Glutamatergic neuron (in vitro differentiated cells): Measurements from ENCODE around the gene PLXDC2. TPM values are rescaled to one million over a fixed set of nuclear protein-coding genes. Genes with fewer than 3 reads are reported as not detected.

ENCODE experiments used
- DNase-seq: peaks from one replicate; pipeline ENCODE4 v3.0.0; 2022
- H3K27ac Mint-ChIP-seq: one replicate; pipeline ENCODE4 v1.8.0; 2020; ENCODE audit warnings: mild to moderate bottlenecking, mixed read lengths, inconsistent platforms; ENCODE audit not compliant: unreplicated experiment
- H3K27me3 Mint-ChIP-seq: one replicate; pipeline ENCODE4 v1.8.0; 2020; ENCODE audit warnings: mild to moderate bottlenecking, moderate library complexity, mixed read lengths, inconsistent platforms; ENCODE audit not compliant: unreplicated experiment
- H3K36me3 Mint-ChIP-seq: one replicate; pipeline ENCODE4 v1.8.0; 2020; ENCODE audit warnings: mild to moderate bottlenecking, mixed read lengths, inconsistent platforms; ENCODE audit not compliant: unreplicated experiment
- H3K4me1 Mint-ChIP-seq: one replicate; pipeline ENCODE4 v1.8.0; 2020; ENCODE audit warnings: mild to moderate bottlenecking, low read depth, mixed read lengths, inconsistent platforms; ENCODE audit not compliant: unreplicated experiment
- H3K4me3 Mint-ChIP-seq: one replicate; pipeline ENCODE4 v1.8.0; 2020; ENCODE audit warnings: mild to moderate bottlenecking, mixed read lengths, inconsistent platforms; ENCODE audit not compliant: unreplicated experiment
- H3K9me3 Mint-ChIP-seq: one replicate; pipeline ENCODE4 v1.8.0; 2020; ENCODE audit warnings: mild to moderate bottlenecking, moderate library complexity, mixed read lengths, inconsistent platforms; ENCODE audit not compliant: unreplicated experiment
- total RNA-seq: library from RNA; stranded (reverse); fragmentation: NEBNext Ultra II Directional; extraction: Animal tissue kit (Norgen Biotek cat#: 25700); gene quantifications from one replicate; pipeline ENCODE4 v1.2.1, GENCODE V29; 2021; ENCODE audit not compliant: unreplicated experiment
- TF ChIP-seq, protein P1 (sequence below): fragments of 200-600 bp; sonication (generic); IDR thresholded peaks from one replicate; pipeline ENCODE4 v1.5.0; 2021; ENCODE audit not compliant: partially characterized antibody, unreplicated experiment

The PLXDC2 gene
- total RNA-seq, 1 donor from 2014 or later, result 3.9 TPM

DNA sequence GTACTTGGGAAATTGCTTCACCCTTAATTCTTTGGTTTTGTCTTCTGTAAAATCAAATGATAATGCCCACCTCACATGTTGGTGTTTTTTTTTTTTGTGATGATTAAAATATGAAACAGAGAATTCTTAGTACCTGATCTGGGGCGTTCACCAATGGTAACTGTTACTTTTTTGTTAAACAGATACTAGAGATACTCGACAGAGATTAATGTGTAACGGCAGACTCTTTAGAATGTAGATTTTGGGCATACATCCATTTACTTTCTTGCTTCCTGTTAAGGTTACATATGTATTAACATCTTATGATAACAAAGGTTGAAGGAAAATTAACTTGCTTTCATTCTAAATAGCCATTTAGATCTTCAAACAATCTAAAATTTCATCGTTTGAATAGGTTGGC lies 23.3 kb downstream of the PLXDC2 start:
- peaks cover 3% of the 10 kb centered on the region for H3K4me1 Mint-ChIP-seq
- H3K27ac Mint-ChIP-seq, result no peak overlapping the region
- no peak overlapping the region for H3K4me3 Mint-ChIP-seq

DNA sequence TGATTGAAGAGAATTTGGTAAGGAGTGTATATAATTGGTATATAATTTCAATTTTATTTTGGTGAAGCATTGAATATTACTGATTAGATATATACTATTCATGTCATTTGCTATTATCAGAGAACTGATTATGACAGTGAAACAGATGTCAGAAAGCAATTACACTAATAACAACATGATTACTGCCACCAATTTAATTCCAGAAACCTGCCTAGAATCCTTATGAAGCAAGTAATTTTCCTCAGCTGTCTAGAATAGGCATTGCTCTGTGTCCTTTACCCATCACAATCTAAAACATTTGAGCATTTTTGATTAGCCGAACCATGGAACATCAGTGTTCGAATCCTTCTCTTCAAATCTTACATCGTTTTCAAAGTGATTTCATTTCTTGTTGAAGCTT lies 24.5 kb downstream of the PLXDC2 start:
- TF ChIP-seq, protein P1, sequence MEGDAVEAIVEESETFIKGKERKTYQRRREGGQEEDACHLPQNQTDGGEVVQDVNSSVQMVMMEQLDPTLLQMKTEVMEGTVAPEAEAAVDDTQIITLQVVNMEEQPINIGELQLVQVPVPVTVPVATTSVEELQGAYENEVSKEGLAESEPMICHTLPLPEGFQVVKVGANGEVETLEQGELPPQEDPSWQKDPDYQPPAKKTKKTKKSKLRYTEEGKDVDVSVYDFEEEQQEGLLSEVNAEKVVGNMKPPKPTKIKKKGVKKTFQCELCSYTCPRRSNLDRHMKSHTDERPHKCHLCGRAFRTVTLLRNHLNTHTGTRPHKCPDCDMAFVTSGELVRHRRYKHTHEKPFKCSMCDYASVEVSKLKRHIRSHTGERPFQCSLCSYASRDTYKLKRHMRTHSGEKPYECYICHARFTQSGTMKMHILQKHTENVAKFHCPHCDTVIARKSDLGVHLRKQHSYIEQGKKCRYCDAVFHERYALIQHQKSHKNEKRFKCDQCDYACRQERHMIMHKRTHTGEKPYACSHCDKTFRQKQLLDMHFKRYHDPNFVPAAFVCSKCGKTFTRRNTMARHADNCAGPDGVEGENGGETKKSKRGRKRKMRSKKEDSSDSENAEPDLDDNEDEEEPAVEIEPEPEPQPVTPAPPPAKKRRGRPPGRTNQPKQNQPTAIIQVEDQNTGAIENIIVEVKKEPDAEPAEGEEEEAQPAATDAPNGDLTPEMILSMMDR, result no peak
- Mint-ChIP-seq H3K27ac (no peak overlapping the region), H3K4me3 (no peak overlapping the region), H3K27me3 (peaks cover 4% of the 10 kb centered on the region), H3K4me1 (peaks cover 3% of the 10 kb centered on the region), H3K36me3 (no peaks in the 10 kb centered on the region), H3K9me3 (no peaks in the 10 kb centered on the region)
- DNase-seq, result no peak

More for the DNA sequence above, 23.3 kb downstream of the PLXDC2 start:
- no peaks in the 10 kb centered on the region for H3K9me3 Mint-ChIP-seq
- H3K36me3 Mint-ChIP-seq, result no peaks in the 10 kb centered on the region
- peaks cover 4% of the 10 kb centered on the region for H3K27me3 Mint-ChIP-seq
- TF ChIP-seq, protein P1, result no peak
- DNase-seq, result no peak

DNA sequence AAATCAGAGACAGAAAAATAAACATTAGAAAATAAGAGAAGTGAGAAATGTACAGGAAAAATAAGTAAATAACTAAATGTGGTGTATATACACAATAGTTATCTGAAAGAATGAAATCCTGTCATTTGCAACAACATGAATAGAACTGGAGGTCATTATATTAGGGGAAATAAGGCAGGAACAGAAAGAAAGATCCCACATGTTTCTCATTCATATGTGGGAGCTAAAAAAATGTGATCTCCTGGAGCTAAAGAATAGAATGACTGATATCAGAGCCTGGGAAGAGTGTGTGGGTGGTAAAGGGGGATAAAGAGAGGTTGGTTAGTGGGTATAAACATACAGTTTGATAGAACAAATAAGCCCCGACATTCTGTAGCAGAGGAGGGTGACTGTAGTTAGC lies 27.3 kb downstream of the PLXDC2 start:
- H3K27me3 Mint-ChIP-seq, result no peaks in the 10 kb centered on the region
- no peaks in the 10 kb centered on the region for H3K9me3 Mint-ChIP-seq
- TF ChIP-seq, protein P1, result no peak
- no peak overlapping the region for H3K27ac Mint-ChIP-seq
- no peaks in the 10 kb centered on the region for H3K36me3 Mint-ChIP-seq
- H3K4me3 Mint-ChIP-seq, result no peak overlapping the region
- DNase-seq, result no peak
- H3K4me1 Mint-ChIP-seq, result peaks cover 3% of the 10 kb centered on the region

DNA sequence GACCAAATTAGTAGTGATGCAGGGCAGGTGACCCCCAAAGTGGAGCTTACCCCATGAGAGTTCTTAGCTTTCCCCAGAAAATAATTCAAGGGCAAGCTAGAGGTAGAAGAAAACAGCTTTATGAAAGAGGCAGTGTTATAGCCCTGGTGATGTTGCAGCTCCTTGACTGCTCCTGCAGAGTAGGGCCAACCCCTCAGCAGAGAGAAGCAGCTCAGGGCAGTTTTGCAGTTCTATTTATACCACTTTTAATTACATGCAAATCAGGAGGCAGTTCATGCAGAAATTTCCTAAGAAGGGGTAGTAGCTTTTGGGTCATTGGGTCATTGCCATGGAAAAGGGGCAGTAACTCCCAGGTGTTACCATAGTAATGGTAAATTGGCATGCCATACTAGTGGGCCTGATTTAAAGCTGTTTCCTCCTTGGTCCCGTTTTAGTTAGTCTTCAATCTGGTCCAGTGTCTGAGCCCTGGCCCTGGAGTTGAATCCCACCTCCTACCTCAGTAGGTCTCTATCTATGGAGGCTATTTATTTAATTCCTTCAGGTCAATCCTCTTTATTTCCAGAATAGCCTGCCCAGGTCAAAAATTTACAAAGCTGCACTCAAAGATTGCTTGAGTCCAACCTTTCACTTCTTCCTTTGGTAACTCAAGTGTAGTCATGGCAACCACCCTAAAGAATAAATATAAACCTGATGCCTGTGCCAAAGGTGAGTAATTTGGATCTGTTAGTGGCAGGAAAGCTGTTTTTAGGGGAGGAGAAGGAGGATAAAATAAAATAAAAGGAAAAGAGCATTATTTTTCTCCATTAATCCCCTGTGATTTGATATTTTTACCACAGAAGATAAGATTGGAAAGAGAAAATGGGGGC lies 29.5 kb downstream of the PLXDC2 start:
- no peak overlapping the region for H3K27ac Mint-ChIP-seq

DNA sequence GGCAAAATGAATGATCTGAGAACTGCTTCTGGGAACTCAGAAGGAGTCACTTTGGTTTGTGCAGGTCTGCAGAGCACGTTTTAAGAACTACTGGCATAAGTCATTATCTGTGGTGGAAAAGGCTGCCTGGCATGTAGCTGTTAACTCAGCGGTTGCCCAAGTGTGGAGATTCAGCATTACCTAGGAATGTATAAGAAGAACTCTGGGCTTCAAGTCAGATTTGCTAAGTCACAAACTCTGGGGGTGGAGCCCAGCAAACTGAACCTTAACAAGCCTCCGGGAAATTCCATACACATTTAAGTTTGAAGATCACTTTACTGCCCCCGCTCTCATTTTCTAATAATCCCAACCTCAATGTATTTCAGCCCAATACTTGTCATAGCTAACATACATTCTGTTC lies 31.1 kb downstream of the PLXDC2 start:
- no peak for DNase-seq
- Mint-ChIP-seq H3K27ac (no peak overlapping the region), H3K27me3 (no peaks in the 10 kb centered on the region), H3K36me3 (no peaks in the 10 kb centered on the region), H3K4me3 (no peak overlapping the region), H3K4me1 (peaks cover 3% of the 10 kb centered on the region), H3K9me3 (no peaks in the 10 kb centered on the region)
- TF ChIP-seq, protein P1, result no peak

More for the DNA sequence above, 29.5 kb downstream of the PLXDC2 start:
- TF ChIP-seq, protein P1, result no peak
- no peak for DNase-seq
- Mint-ChIP-seq H3K9me3 (no peaks in the 10 kb centered on the region), H3K4me3 (no peak overlapping the region), H3K4me1 (peaks cover 3% of the 10 kb centered on the region), H3K36me3 (no peaks in the 10 kb centered on the region), H3K27me3 (no peaks in the 10 kb centered on the region)
